K562 (cell line): Measurements from ENCODE around the gene SIGMAR1. TPM values are rescaled to one million over a fixed set of nuclear protein-coding genes. Genes with fewer than 3 reads are reported as not detected.

ENCODE experiments used
- ATAC-seq: fragments of 200-7000 bp; cut with Tn5 transposase; 3 replicates; pipeline ENCODE4 v1.9.1; 2020; ENCODE audit warnings: moderate library complexity
- BruUV-seq: library from RNA; stranded (reverse); fragments of 400-500 nt; replicated peaks from 2 replicates; lab custom pipeline; 2021; lab: Mats Ljungman, UMichigan
- CTCF ChIA-PET: fragments of 300-600 bp; formaldehyde crosslinking; extraction: SDS; loops from one replicate; lab custom pipeline; 2021; ENCODE audit warnings: low intra/inter-chr PET ratio; lab: Yijun Ruan, JAX
- POLR2A ChIA-PET: fragments of 300-600, 350-650 bp; sonication (Branson Sonifier 250); formaldehyde crosslinking; extraction: SDS; loops from one replicate; lab custom pipeline; 2021; ENCODE audit warnings: antibody characterized with exemption, inconsistent platforms; lab: Yijun Ruan, JAX
- DNase-seq, 4 experiments: peaks; one replicate each; pipeline versions ENCODE4 v3.0.0 to v3.0.0-alpha.2; 2011 to 2018; ENCODE audit warnings: low spot score in 3 of 4, mixed read lengths in 3 of 4; ENCODE audit errors: extremely low read depth in 1 of 4
- FAIRE-seq: peaks from 2 replicates; lab custom pipeline; 2011; peaks lifted over from hg19 to GRCh38; lab: Jason Lieb, UNC
- H2AFZ ChIP-seq: 2 replicates; pipeline ENCODE4 v1.6.0; 2011; ENCODE audit warnings: low read depth, low read length, control low read depth, inconsistent platforms
- H3K27ac ChIP-seq: fragments of 200-600 bp; 3 replicates; pipeline ENCODE4 v1.8.0; 2011; ENCODE audit warnings: low read depth, mild to moderate bottlenecking, control low read depth, inconsistent platforms, low read length, moderate library complexity, mixed read lengths; ENCODE audit errors: extremely low read depth
- H3K27me3 ChIP-seq, 2 experiments: fragments of 300-600 bp in 1 of 2; 2 replicates in 1 of 2; 3 replicates in 1 of 2; pipeline versions ENCODE4 v1.6.0 to v1.8.0; 2011; ENCODE audit warnings: inconsistent platforms in 2 of 2, low read length in 2 of 2, mild to moderate bottlenecking in 1 of 2, mixed read lengths in 1 of 2, moderate library complexity in 1 of 2; ENCODE audit not compliant: control insufficient read depth in 2 of 2, insufficient read depth in 2 of 2
- H3K36me3 ChIP-seq: fragments of 300-600 bp; 3 replicates; pipeline ENCODE4 v1.8.0; 2011; ENCODE audit warnings: mild to moderate bottlenecking, low read length, inconsistent platforms; ENCODE audit not compliant: control insufficient read depth, insufficient read depth
- H3K4me1 ChIP-seq, 2 experiments: fragments of 200-600 bp in 1 of 2; replicated peaks in 1 of 2; 2 replicates in 1 of 2; 3 replicates in 1 of 2; pipeline versions ENCODE4 v1.5.1 to v1.8.0; 2011; ENCODE audit warnings: inconsistent platforms in 2 of 2, low read length in 2 of 2, mild to moderate bottlenecking in 1 of 2, mixed read lengths in 1 of 2, moderate library complexity in 1 of 2; ENCODE audit not compliant: control insufficient read depth in 2 of 2, insufficient read depth in 2 of 2
- H3K4me2 ChIP-seq: 2 replicates; pipeline ENCODE4 v1.6.1; 2011; ENCODE audit warnings: low read length, control low read depth, inconsistent platforms, mixed read lengths; ENCODE audit not compliant: insufficient read depth
- H3K4me3 ChIP-seq: fragments of 200-600 bp; sonication (generic), shearing (Covaris generic); 2 replicates; pipeline ENCODE4 v1.5.1; 2016; ENCODE audit warnings: control low read depth, inconsistent platforms
- H3K79me2 ChIP-seq: fragments of 200-600 bp; 3 replicates; pipeline ENCODE4 v1.8.0; 2011; ENCODE audit warnings: low read length, inconsistent platforms; ENCODE audit not compliant: control insufficient read depth, insufficient read depth
- H3K9ac ChIP-seq, 2 experiments: 2 replicates each; pipeline versions ENCODE4 v1.6.0 to v1.6.1; 2011; ENCODE audit warnings: low read depth in 2 of 2, low read length in 2 of 2, control low read depth in 1 of 2, inconsistent platforms in 1 of 2, mild to moderate bottlenecking in 1 of 2, mixed read lengths in 1 of 2; ENCODE audit not compliant: insufficient read depth in 1 of 2
- H3K9me1 ChIP-seq: one replicate; pipeline ENCODE4 v1.6.0; 2011; ENCODE audit warnings: inconsistent platforms, mild to moderate bottlenecking, low read length, moderate library complexity; ENCODE audit not compliant: control insufficient read depth, insufficient read depth
- H3K9me3 ChIP-seq: replicated peaks from 2 replicates; pipeline ENCODE4 v1.5.1; 2011; ENCODE audit warnings: low read depth, low read length, inconsistent platforms; ENCODE audit not compliant: control insufficient read depth, insufficient read depth
- H4K20me1 ChIP-seq: replicated peaks from 2 replicates; pipeline ENCODE4 v1.6.1; 2011; ENCODE audit warnings: low read length, inconsistent platforms, mixed read lengths; ENCODE audit not compliant: control insufficient read depth, insufficient read depth
- E2F6 ChIP-seq, 2 experiments: IDR thresholded peaks; 2 replicates each; pipeline ENCODE4 v1.6.1; 2011; ENCODE audit warnings: borderline replicate concordance in 1 of 2, control low read depth in 1 of 2, low read depth in 1 of 2, low read length in 1 of 2, mild to moderate bottlenecking in 1 of 2, mixed read lengths in 1 of 2, moderate library complexity in 1 of 2; ENCODE audit not compliant: insufficient read depth in 1 of 2, insufficient read length in 1 of 2, poor library complexity in 1 of 2, severe bottlenecking in 1 of 2; ENCODE audit errors: extremely low read depth in 1 of 2
- KDM2B ChIP-seq: fragments of 250-450 bp; sonication (Bioruptor Pico); IDR thresholded peaks from 2 replicates; pipeline ENCODE4 v1.8.0; 2021; ENCODE audit warnings: mild to moderate bottlenecking, moderate library complexity
- KLF13 ChIP-seq: fragments of 450-650 bp; IDR thresholded peaks from 2 replicates; pipeline ENCODE4 v1.6.1; 2016; ENCODE audit warnings: missing genetic modification characterization, low read depth, mild to moderate bottlenecking, missing compliant biosample characterization, moderate library complexity, borderline replicate concordance
- LCOR ChIP-seq: sonication (generic); formaldehyde crosslinking; IDR thresholded peaks from 2 replicates; pipeline ENCODE4 v1.8.0; 2022; ENCODE audit warnings: mild to moderate bottlenecking, missing genetic modification reagents
- MAFG ChIP-seq: fragments of 450-650 bp; conservative IDR thresholded peaks from 2 replicates; pipeline ENCODE4 v1.6.1; 2016; ENCODE audit warnings: missing genetic modification characterization, missing compliant biosample characterization
- MECOM ChIP-seq: fragments of 250-450 bp; sonication (Bioruptor Pico); IDR thresholded peaks from 2 replicates; pipeline ENCODE4 v1.8.0; 2022; ENCODE audit warnings: inconsistent platforms
- NR2C1 ChIP-seq, 2 experiments: fragments of 450-650 bp; IDR thresholded peaks; 2 replicates each; pipeline ENCODE4 v1.6.1; 2017; ENCODE audit warnings: mild to moderate bottlenecking in 2 of 2, antibody characterized with exemption in 1 of 2, inconsistent platforms in 1 of 2, missing compliant biosample characterization in 1 of 2, missing genetic modification characterization in 1 of 2
- POLR3A ChIP-seq: IDR thresholded peaks from 2 replicates; pipeline ENCODE4 v1.6.1; 2011; ENCODE audit warnings: borderline replicate concordance, mild to moderate bottlenecking, moderate library complexity; ENCODE audit not compliant: insufficient read length, insufficient read depth; ENCODE audit errors: extremely low read depth
- PPARD ChIP-seq: fragments of 250-450 bp; sonication (Bioruptor Pico); IDR thresholded peaks from 2 replicates; pipeline ENCODE4 v1.8.0; 2022; ENCODE audit warnings: inconsistent platforms, mild to moderate bottlenecking, moderate library complexity
- SETDB1 ChIP-seq: IDR thresholded peaks from one replicate; pipeline ENCODE4 v1.6.1; 2012; ENCODE audit warnings: low read length, control low read depth, inconsistent platforms
- SIX5 ChIP-seq, 2 experiments: IDR thresholded peaks; 2 replicates each; pipeline ENCODE4 v1.6.1; 2011; ENCODE audit warnings: low read length in 2 of 2, borderline replicate concordance in 1 of 2, low read depth in 1 of 2, mild to moderate bottlenecking in 1 of 2, moderate library complexity in 1 of 2; ENCODE audit not compliant: insufficient read depth in 1 of 2
- SMAD3 ChIP-seq: fragments of 450-650 bp; formaldehyde crosslinking; conservative IDR thresholded peaks from 2 replicates; pipeline ENCODE4 v1.4.0; 2020; ENCODE audit warnings: mild to moderate bottlenecking
- TFAP4 ChIP-seq: sonication (generic); formaldehyde crosslinking; IDR thresholded peaks from 2 replicates; pipeline ENCODE4 v1.8.0; 2022; ENCODE audit warnings: missing genetic modification reagents, mild to moderate bottlenecking, moderate library complexity, borderline replicate concordance
- ZNF174 ChIP-seq: fragments of 250-450 bp; sonication (Bioruptor Pico); IDR thresholded peaks from 2 replicates; pipeline ENCODE4 v1.4.0; 2020; ENCODE audit warnings: mild to moderate bottlenecking
- ZNF239 ChIP-seq: fragments of 250-450 bp; sonication (Bioruptor Pico); IDR thresholded peaks from 2 replicates; pipeline ENCODE4 v1.4.0; 2020; ENCODE audit warnings: mild to moderate bottlenecking
- ZNF384 ChIP-seq: IDR thresholded peaks from 2 replicates; pipeline ENCODE4 v1.6.1; 2012; ENCODE audit warnings: low read depth, low read length, improper control_type of control experiment
- ZNF780A ChIP-seq: fragments of 250-450 bp; sonication (Bioruptor Pico); IDR thresholded peaks from 2 replicates; pipeline ENCODE4 v1.5.0; 2021; ENCODE audit warnings: mild to moderate bottlenecking
- WGBS: fragments of 100-300 bp; shearing (Covaris generic); methylation state at CpG from one replicate; pipeline ENCODE4 v1.1.6; 2016; ENCODE audit warnings: low coverage, mixed read lengths; ENCODE audit not compliant: insufficient coverage; ENCODE audit errors: missing lambda C conversion rate; 5-methylcytosine and 5-hydroxymethylcytosine counted together
- in situ Hi-C: fragments of 300-500 bp; cut with MboI; formaldehyde crosslinking; loops from 4 replicates; pipeline ENCODE4 v1.15.0; 2018; ENCODE audit warnings: inconsistent platforms, mixed read lengths
- intact Hi-C: fragments of 100-400 bp; cut with micrococcal nuclease; formaldehyde crosslinking; loops from 2 replicates; pipeline ENCODE4 v1.14.2; 2022
- polyA plus RNA-seq, 8 experiments: library from polyadenylated mRNA; depleted of rRNA in 4 of 8; stranded (reverse) in 5 of 8; unstranded in 3 of 8; fragments of >200 nt; fragmentation: Nextera tagmentation in 2 of 8; fragmentation: Illumina TruSeq in 1 of 8; extraction: Ambion mirVana in 2 of 8; extraction: Trizol in 1 of 8; gene quantifications; 2 replicates each; pipeline versions ENCODE4 v1.2.1 to v1.2.3, GENCODE V29; 2011 to 2014; ENCODE audit warnings: inconsistent platforms in 1 of 8, missing spikeins in 1 of 8
- total RNA-seq, 7 experiments: library from RNA; depleted of rRNA in 6 of 7; stranded (reverse); fragments of >200 nt in 6 of 7; fragmentation: Illumina TruSeq in 2 of 7; extraction: Trizol in 2 of 7; gene quantifications; 2 replicates each; pipeline versions ENCODE4 v1.2.1 to v1.2.3, GENCODE V29; 2011 to 2021; ENCODE audit warnings: low replicate concordance in 1 of 7
- TF ChIP-seq, protein P1 (sequence below): sonication (generic); formaldehyde crosslinking; IDR thresholded peaks from 2 replicates; pipeline ENCODE4 v1.8.0; 2022; ENCODE audit warnings: missing genetic modification reagents, mild to moderate bottlenecking, borderline replicate concordance

Gene SIGMAR1
- total and polyA plus RNA-seq, 9 of the 15 experiments (the other 6 are each of a cell fraction or from before 2014, with no cell fraction given), result 6.9 to 80.0 (median 35.2) TPM

DNA sequence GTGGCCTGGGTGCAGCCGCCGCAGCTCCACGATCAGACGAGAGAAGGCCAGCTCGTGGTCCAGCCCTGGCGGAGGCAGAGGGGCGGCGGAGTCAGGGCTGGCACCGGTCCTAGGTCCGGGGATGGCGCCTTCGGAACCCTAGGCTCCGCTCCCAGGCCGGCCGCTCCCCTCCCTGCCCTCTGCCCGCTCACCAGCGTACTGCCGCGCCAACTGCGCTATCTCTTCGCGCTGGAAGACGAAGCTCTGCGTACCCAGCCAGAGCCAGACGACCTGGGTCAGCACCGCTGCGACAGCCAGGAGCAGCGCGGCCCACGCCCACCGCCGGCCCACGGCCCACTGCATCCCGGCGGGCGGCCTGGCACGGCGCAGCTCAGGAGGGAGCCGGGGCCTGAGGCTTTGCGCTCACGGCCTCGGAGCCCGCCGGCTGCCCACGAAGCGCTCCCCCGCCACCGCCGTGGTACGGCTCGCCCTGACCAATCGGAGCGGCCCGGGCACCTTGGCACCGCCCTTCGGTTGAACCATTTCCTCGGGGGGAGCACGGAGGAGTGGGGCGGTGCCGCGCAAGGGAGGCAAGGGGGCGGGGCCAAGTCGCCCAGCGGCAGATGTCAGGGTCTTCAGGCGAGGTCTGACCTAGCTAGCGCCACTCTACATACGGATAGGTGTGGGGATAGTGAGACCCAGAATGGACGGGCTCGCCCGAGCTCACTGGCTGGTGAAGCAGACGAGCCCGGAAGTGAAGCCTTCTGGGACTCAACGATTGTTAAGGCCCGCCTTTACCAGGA lies at the start of gene SIGMAR1 (continued):
- TF ChIP-seq SMAD3, result no peak
- no peak for TF ChIP-seq LCOR (CRISPR knock-in tag)
- no peak for TF ChIP-seq KDM2B (CRISPR knock-in tag)
- TF ChIP-seq ZNF384, result no peak
- TF ChIP-seq PPARD (CRISPR knock-in tag), result no peak
- TF ChIP-seq KLF13 (tag), result 0 out of 2 replicates have a peak, but pooled peaks have one; percentile 30
- TF ChIP-seq E2F6 (IDR thresholded peaks at IDR 0.05; ENCODE audit: borderline replicate concordance in 1 of 2, extremely low read depth in 1 of 2, insufficient read depth in 1 of 2, insufficient read length in 1 of 2, low read depth in 1 of 2, low read length in 1 of 2, poor library complexity in 1 of 2, severe bottlenecking in 1 of 2), result peak; percentile 22 to 68
- no peak for TF ChIP-seq MAFG (tag)

GRCh38 chr9:34686732-34687131 lies 49.1 kb upstream of the SIGMAR1 start:
- Histone ChIP-seq H3K9me3 (no peaks in the 10 kb centered on the region), H3K27me3 (no peaks in the 10 kb centered on the region), H3K4me3 (no peak overlapping the region), H4K20me1 (peaks cover 3% of the 10 kb centered on the region; the same call in 1 of the 2 replicates), H2AFZ (no peak overlapping the region), H3K4me2 (no peak overlapping the region), H3K27ac (no peak overlapping the region), H3K9ac (no peak overlapping the region), H3K9me1 (no peaks in the 10 kb centered on the region), H3K36me3 (no peaks in the 10 kb centered on the region), H3K79me2 (no peaks in the 10 kb centered on the region), H3K4me1 (no peaks in the 10 kb centered on the region)
- ChIA-PET CTCF (no interaction called here), POLR2A (interaction anchor here (0.9 to 1.0 kb wide), 2 partner anchors 11 to 44 kb away, joined by 3 read pairs; no protein-coding TSS in a partner anchor)
- ATAC-seq, result no peak
- FAIRE-seq, result no peak
- 0% methylated on average over 1 of the region's 1 CpG for WGBS
- BruUV-seq, result no TSS peak
- intact Hi-C loops (no loop called here), in situ Hi-C loops (no loop called here)
- DNase-seq, result no peak
- no peak for TF ChIP-seq ZNF174 (CRISPR knock-in tag)
- TF ChIP-seq MECOM (CRISPR knock-in tag), result no peak
- no peak for TF ChIP-seq NR2C1 (IDR thresholded peaks at IDR 0.05)
- no peak for TF ChIP-seq NR2C1 (tag; IDR thresholded peaks at IDR 0.05)
- TF ChIP-seq ZNF239 (CRISPR knock-in tag), result no peak
- no peak for TF ChIP-seq SETDB1
- TF ChIP-seq TFAP4, result no peak
- no peak for TF ChIP-seq ZNF780A
- TF ChIP-seq SIX5 (IDR thresholded peaks at IDR 0.05; ENCODE audit: borderline replicate concordance in 1 of 2, insufficient read depth in 1 of 2, low read depth in 1 of 2, low read length in 2 of 2), result no peak
- TF ChIP-seq POLR3A, result no peak
- TF ChIP-seq, protein P1, sequence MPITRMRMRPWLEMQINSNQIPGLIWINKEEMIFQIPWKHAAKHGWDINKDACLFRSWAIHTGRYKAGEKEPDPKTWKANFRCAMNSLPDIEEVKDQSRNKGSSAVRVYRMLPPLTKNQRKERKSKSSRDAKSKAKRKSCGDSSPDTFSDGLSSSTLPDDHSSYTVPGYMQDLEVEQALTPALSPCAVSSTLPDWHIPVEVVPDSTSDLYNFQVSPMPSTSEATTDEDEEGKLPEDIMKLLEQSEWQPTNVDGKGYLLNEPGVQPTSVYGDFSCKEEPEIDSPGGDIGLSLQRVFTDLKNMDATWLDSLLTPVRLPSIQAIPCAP (CRISPR knock-in tag), result no peak
